Gastroesophageal sphincter (tissue), 4 donors: ENCODE measurements around the gene RTBDN. TPM values are rescaled to one million over a fixed set of nuclear protein-coding genes. Genes with fewer than 3 reads are reported as not detected.

Experiments used
- ATAC-seq: fragments of 150-250 bp; one replicate; pipeline ENCODE4 v1.9.1; 2016; ENCODE audit warnings: mild to moderate bottlenecking, moderate library complexity
- H3K27ac ChIP-seq, 4 donors: fragments of 200-600 bp; sonication (generic) in 3 of 4; 1 replicate in 3 of 4; 2 replicates in 1 of 4; pipeline ENCODE4 v1.5.1; 2016 to 2019
- H3K27me3 ChIP-seq: fragments of 200-600 bp; sonication (generic); one replicate; pipeline ENCODE4 v1.5.1; 2019
- H3K36me3 ChIP-seq, 2 donors: fragments of 200-600 bp; sonication (generic); one replicate each; pipeline ENCODE4 v1.5.1; 2019; ENCODE audit warnings: control low read depth in 1 of 2
- H3K4me1 ChIP-seq, 3 donors: fragments of 200-600 bp; sonication (generic); 1 replicate in 2 of 3; 2 replicates in 1 of 3; pipeline ENCODE4 v1.5.1; 2016 to 2019; ENCODE audit warnings: control low read depth in 2 of 3
- H3K4me3 ChIP-seq, 2 donors: fragments of 200-600 bp; sonication (generic); one replicate each; pipeline ENCODE4 v1.5.1; 2019; ENCODE audit warnings: mild to moderate bottlenecking in 1 of 2, moderate library complexity in 1 of 2
- H3K9me3 ChIP-seq, 3 donors: fragments of 200-600 bp; sonication (generic); one replicate each; pipeline ENCODE4 v1.5.1; 2017 to 2019; ENCODE audit warnings: control low read depth in 2 of 3
- EP300 ChIP-seq: sonication (generic); formaldehyde crosslinking; IDR thresholded peaks from one replicate; pipeline ENCODE4 v1.6.1; 2017; ENCODE audit warnings: antibody characterized with exemption, mild to moderate bottlenecking
- POLR2A ChIP-seq, 2 donors: fragments of 450-650 bp; IDR thresholded peaks; one replicate each; pipeline ENCODE4 v1.6.1; 2017; ENCODE audit warnings: antibody characterized with exemption in 2 of 2, mild to moderate bottlenecking in 2 of 2, moderate library complexity in 1 of 2
- POLR2AphosphoS5 ChIP-seq: sonication (generic); formaldehyde crosslinking; IDR thresholded peaks from one replicate; pipeline ENCODE4 v1.6.1; 2017; ENCODE audit warnings: antibody characterized with exemption
- WGBS, 2 donors: methylation state at CpG; one replicate each; pipeline ENCODE4 v1.1.5; 2018; ENCODE audit warnings: low coverage in 1 of 2; 5-methylcytosine and 5-hydroxymethylcytosine counted together
- total RNA-seq, 4 donors: library from RNA; depleted of rRNA; stranded (reverse); fragments of >200 nt; gene quantifications; one replicate each; pipeline ENCODE4 v1.1.0, GENCODE V29; 2016
- TF ChIP-seq, protein P1 (sequence below), 4 experiments: fragments of 200-600 bp in 2 of 4; fragments of 450-650 bp in 2 of 4; sonication (generic) in 1 of 4; IDR thresholded peaks; one replicate each; pipeline ENCODE4 v1.5.1; 2017 to 2019; ENCODE audit warnings: antibody characterized with exemption in 4 of 4, mild to moderate bottlenecking in 2 of 4, moderate library complexity in 2 of 4

RTBDN gene
- total RNA-seq, 4 donors from 2014 or later = 1.1 TPM; not detected in 3

- no peak overlapping the region for H3K4me3 ChIP-seq
- peaks cover 0 to 68% of the 10 kb centered on the region in 2 donors for H3K36me3 ChIP-seq
- TF ChIP-seq POLR2A (IDR thresholded peaks at IDR 0.05) (no peak), POLR2AphosphoS5 (no peak), EP300 (no peak)
- TF ChIP-seq, protein P1, sequence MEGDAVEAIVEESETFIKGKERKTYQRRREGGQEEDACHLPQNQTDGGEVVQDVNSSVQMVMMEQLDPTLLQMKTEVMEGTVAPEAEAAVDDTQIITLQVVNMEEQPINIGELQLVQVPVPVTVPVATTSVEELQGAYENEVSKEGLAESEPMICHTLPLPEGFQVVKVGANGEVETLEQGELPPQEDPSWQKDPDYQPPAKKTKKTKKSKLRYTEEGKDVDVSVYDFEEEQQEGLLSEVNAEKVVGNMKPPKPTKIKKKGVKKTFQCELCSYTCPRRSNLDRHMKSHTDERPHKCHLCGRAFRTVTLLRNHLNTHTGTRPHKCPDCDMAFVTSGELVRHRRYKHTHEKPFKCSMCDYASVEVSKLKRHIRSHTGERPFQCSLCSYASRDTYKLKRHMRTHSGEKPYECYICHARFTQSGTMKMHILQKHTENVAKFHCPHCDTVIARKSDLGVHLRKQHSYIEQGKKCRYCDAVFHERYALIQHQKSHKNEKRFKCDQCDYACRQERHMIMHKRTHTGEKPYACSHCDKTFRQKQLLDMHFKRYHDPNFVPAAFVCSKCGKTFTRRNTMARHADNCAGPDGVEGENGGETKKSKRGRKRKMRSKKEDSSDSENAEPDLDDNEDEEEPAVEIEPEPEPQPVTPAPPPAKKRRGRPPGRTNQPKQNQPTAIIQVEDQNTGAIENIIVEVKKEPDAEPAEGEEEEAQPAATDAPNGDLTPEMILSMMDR (IDR thresholded peaks at IDR 0.05) = no peak
- H3K4me1 ChIP-seq = peaks cover 0 to 9% (median 0%) of the 10 kb centered on the region in 3 donors
- no peak overlapping the region for H3K27ac ChIP-seq
- 89 to 95% methylated on average over 3 to 6 of the region's 6 CpGs for WGBS, 2 donors
- no peak for ATAC-seq
- H3K9me3 ChIP-seq = no peaks in the 10 kb centered on the region
- no peaks in the 10 kb centered on the region for H3K27me3 ChIP-seq
These were observed 40.7 kb upstream of the RTBDN start for GRCh38 chr19:12875086-12875485.

- no peak for ATAC-seq
- Histone ChIP-seq H3K27me3 (peaks cover 2% of the 10 kb centered on the region), H3K4me3 (no peak overlapping the region), H3K9me3 (no peaks in the 10 kb centered on the region), H3K27ac (no peak overlapping the region), H3K4me1 (no peaks in the 10 kb centered on the region), H3K36me3 (peaks cover 0 to 61% of the 10 kb centered on the region in 2 donors)
- 94% methylated on average over 4 of the region's 86 CpGs; no CpG with 5 or more reads in 1 of the 2 donors for WGBS, 2 donors
- TF ChIP-seq, protein P1 (IDR thresholded peaks at IDR 0.05) = no peak
- no peak for TF ChIP-seq POLR2AphosphoS5
- TF ChIP-seq POLR2A (IDR thresholded peaks at IDR 0.05) = no peak
- TF ChIP-seq EP300 = no peak
These were observed 39.7 kb upstream of the RTBDN start for GRCh38 chr19:12873891-12874745.

- H3K9me3 ChIP-seq = no peaks in the 10 kb centered on the region
- TF ChIP-seq EP300 (no peak), POLR2AphosphoS5 (no peak), POLR2A (IDR thresholded peaks at IDR 0.05) (no peak)
- TF ChIP-seq, protein P1 (IDR thresholded peaks at IDR 0.05) = no peak
- WGBS, 2 donors = 39 to 57% methylated on average over 2 to 43 of the region's 70 CpGs
- H3K4me3 ChIP-seq = peak overlapping the region in 1 of 2 donors; percentile 12
- peaks cover 0 to 52% of the 10 kb centered on the region in 2 donors for H3K36me3 ChIP-seq
- no peak overlapping the region for H3K27ac ChIP-seq
- peak; percentile 29 for ATAC-seq
- H3K4me1 ChIP-seq = no peaks in the 10 kb centered on the region
- peaks cover 11% of the 10 kb centered on the region for H3K27me3 ChIP-seq
These were observed 38.8 kb upstream of the RTBDN start for GRCh38 chr19:12872941-12873890.

GRCh38 chr19:12872255-12872654 is 37.9 kb upstream of the RTBDN start:
- WGBS, 2 donors = 69 to 86% methylated on average over 5 of the region's 5 CpGs
- no peak overlapping the region for H3K4me3 ChIP-seq
- ATAC-seq = no peak
- TF ChIP-seq, protein P1 (IDR thresholded peaks at IDR 0.05) = no peak
- TF ChIP-seq POLR2AphosphoS5 (no peak), POLR2A (IDR thresholded peaks at IDR 0.05) (no peak), EP300 (no peak)
- H3K27me3 ChIP-seq = peaks cover 21% of the 10 kb centered on the region
- H3K36me3 ChIP-seq = peaks cover 0 to 42% of the 10 kb centered on the region in 2 donors
- peaks cover 0 to 9% (median 4%) of the 10 kb centered on the region in 3 donors for H3K4me1 ChIP-seq
- H3K27ac ChIP-seq = no peak overlapping the region
- H3K9me3 ChIP-seq = no peaks in the 10 kb centered on the region
